GM12873 (cell line): ENCODE measurements around the gene TGFB3.
A peak's percentile ranks its signal among the peaks of the same experiment; 100 is the strongest.

Source experiments
- TF ChIP-seq, protein P1 (sequence below): IDR thresholded peaks from 2 replicates; pipeline ENCODE4 v1.5.1; 2012; ENCODE audit warnings: low read depth, mild to moderate bottlenecking, moderate library complexity, low read length, control low read depth; ENCODE audit not compliant: insufficient read depth; ENCODE audit errors: missing control alignments

Gene TGFB3

GRCh38 chr14:75995372-75996041 lies 13.7 kb upstream of the TGFB3 start:
- TF ChIP-seq, protein P1, sequence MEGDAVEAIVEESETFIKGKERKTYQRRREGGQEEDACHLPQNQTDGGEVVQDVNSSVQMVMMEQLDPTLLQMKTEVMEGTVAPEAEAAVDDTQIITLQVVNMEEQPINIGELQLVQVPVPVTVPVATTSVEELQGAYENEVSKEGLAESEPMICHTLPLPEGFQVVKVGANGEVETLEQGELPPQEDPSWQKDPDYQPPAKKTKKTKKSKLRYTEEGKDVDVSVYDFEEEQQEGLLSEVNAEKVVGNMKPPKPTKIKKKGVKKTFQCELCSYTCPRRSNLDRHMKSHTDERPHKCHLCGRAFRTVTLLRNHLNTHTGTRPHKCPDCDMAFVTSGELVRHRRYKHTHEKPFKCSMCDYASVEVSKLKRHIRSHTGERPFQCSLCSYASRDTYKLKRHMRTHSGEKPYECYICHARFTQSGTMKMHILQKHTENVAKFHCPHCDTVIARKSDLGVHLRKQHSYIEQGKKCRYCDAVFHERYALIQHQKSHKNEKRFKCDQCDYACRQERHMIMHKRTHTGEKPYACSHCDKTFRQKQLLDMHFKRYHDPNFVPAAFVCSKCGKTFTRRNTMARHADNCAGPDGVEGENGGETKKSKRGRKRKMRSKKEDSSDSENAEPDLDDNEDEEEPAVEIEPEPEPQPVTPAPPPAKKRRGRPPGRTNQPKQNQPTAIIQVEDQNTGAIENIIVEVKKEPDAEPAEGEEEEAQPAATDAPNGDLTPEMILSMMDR = no peak

GRCh38 chr14:75993567-75994041 lies 11.8 kb upstream of the TGFB3 start:
- TF ChIP-seq, protein P1 = peak; percentile 24

DNA sequence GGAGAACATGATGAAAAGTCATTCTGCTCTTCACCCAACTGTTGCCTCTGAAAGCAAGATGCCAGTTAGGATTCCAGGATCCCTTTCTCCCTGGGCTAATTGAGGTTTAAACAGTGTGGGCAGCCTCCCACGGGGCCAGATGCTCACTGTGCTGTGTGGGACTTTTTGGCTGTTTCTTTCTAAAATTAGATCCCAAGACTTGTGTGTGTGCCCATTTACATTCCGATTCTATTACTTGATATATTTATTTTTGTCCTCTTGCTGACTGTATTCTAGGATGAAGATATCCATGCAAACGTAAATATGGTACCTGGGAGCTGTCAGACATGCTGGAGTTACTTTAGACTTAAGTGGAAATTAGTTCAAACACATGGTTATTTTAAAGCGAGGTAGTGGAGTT lies 10.0 kb upstream of the TGFB3 start:
- TF ChIP-seq, protein P1 = no peak

DNA sequence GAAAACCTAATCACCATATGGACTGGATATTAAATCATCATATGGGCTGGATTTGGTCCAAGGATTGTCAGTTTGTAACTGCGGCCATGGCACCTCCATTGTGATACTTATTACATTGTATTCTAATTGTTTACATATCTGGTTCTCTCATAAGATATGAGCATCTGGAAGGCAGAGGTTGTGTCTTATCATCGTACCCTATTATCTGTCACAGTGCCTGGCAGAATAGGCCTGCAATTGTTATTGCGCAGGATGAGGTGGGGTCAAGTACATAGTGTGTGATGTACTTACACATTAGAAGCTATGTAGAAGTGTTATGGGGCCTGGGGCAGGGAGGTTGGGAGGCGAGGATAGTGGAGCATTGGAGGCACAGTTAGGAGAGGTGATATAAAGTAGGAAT lies 8.5 kb upstream of the TGFB3 start:
- TF ChIP-seq, protein P1 = no peak

DNA sequence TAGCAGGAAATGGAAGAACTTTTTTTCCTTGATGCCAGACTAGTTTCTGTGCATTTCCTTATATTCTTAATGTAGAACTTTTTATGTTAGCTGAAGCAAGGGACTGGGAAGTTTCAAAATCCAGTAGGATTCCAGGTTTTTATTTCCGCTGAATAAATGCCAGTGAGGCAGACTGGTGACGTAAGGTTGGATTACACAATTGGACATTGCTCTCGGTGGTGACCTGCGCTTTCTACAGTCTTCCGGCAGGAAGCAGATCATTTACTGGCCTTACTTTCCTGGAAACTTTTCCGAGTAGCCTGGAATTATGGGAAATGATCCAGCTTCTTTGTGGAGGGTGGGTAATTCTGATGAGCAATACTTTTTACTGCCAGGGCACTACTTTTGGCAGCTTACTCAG lies 7.3 kb upstream of the TGFB3 start:
- TF ChIP-seq, protein P1 = no peak

- TF ChIP-seq, protein P1 = no peak
These were observed 5.6 kb upstream of the TGFB3 start for GRCh38 chr14:75987201-75987970.

DNA sequence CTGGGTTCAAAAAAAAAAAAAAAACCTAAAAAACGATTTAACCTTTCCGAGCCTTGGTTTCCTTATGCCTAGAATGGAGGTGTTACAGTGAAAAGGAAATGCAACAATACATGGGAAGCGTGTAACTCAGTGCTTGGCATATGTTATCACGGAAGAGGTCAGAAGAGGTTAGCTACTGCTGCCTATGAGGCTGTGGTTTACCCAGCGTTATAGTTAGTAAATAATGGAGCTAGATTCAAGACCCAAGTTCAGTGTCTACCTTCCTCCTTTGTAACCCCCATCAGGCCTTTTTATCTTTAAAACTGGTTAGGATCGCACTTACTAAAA lies 4.6 kb upstream of the TGFB3 start:
- TF ChIP-seq, protein P1 = no peak
